ENCODE measurements around the gene ELAVL2. TPM values are rescaled to one million over a fixed set of nuclear protein-coding genes. Genes with fewer than 3 reads are reported as not detected.

ELAVL2 gene
- total RNA-seq, 8 experiments from 2014 or later = 0.15 to 368 (median 179) TPM

DNA sequence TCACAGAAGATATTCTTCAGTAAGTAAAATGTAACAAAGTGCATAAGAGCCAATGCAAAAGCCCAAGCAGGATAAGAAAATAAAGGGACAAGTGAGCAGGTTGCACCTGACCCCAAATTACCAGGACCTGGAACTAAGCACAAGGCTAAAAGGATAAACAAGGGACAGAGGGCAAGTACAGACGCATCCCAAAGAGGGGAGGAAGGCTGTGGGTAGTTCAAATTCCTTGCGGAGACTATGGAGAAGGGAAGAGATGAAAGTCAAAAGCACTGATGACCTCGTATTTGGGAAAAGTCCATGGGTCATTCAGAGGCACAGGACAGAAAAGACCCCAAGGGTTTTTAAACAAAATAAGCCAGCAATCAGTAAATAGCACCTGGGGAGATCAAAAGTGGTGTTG, 11.8 kb downstream of the ELAVL2 start:
- WGBS, 10 experiments = 7 to 86% (median 66%) methylated on average over 1 to 3 of the region's 3 CpGs; no CpG with 5 or more reads in 2 of the 10 experiments
- Histone ChIP-seq H3K4me1 (replicated peaks in 1 of 2) (peaks cover 17 to 98% of the 10 kb centered on the region in 2 donors), H3K27ac (no peak overlapping the region)

DNA sequence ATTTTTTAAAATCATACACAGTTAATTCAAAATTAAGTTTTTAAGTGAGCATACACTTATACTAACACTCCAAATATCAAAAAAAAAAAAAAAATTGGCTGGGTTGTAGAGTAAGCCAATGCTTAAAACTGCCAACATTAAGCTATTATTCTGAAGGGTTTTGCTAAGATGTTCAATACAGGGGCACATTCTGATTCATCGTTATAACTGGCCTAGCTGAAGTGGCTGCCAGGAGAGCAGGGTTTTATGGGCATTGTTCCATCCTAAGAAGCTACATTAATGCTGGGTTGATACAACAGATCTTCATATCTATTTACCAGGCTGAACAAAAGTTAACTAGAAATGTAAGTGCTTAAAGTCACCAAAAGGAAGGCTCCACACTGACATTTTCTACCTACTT, 13.4 kb downstream of the ELAVL2 start:
- WGBS, 10 experiments = 0 to 100% (median 100%) methylated on average over 1 of the region's 1 CpG; no CpG with 5 or more reads in 5 of the 10 experiments
- H3K4me3 ChIP-seq = no peak overlapping the region
- no peak for ATAC-seq (replicated peaks in 6 of 8)
- in situ Hi-C loops (cut with MboI; ENCODE audit: low pct_unique_long_range_greater_than_20kb in 2 of 9, low sequenced_read_pairs in 9 of 9, unreplicated experiment in 9 of 9) = no loop called here
- no peak overlapping the region for H3K27ac ChIP-seq
- peaks cover 14 to 93% of the 10 kb centered on the region in 2 donors for H3K4me1 ChIP-seq (replicated peaks in 1 of 2)

More for the DNA sequence above, 11.8 kb downstream of the ELAVL2 start:
- in situ Hi-C loops (cut with MboI; ENCODE audit: low pct_unique_long_range_greater_than_20kb in 2 of 9, low sequenced_read_pairs in 9 of 9, unreplicated experiment in 9 of 9) = no loop called here
- ATAC-seq (replicated peaks in 6 of 8) = no peak
- H3K4me3 ChIP-seq = no peak overlapping the region

DNA sequence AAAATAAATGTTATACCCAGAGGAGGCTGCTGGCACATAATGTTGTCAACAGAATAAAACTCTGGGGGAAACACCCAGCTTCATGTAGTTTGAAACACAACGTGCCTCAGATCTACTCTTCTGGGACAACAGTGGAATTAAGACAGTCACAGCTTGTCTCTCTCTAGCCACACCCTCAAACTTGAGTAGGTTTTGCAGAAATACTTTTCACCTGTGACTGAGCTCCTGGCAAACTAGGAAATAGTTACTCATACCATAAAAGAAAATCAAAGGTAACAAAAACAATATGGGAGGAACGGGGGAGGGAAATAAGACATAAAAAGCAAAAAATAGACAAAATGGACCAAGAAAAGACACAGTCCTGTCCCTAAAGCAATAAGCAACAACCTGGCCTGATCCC, 14.4 kb downstream of the ELAVL2 start:
- WGBS, 10 experiments = 8 to 100% (median 75%) methylated on average over 1 to 2 of the region's 2 CpGs; no CpG with 5 or more reads in 1 of the 10 experiments
- H3K4me3 ChIP-seq = no peak overlapping the region
- in situ Hi-C loops (cut with MboI; ENCODE audit: low pct_unique_long_range_greater_than_20kb in 2 of 9, low sequenced_read_pairs in 9 of 9, unreplicated experiment in 9 of 9) = no loop called here
- H3K4me1 ChIP-seq (replicated peaks in 1 of 2) = peaks cover 14 to 92% of the 10 kb centered on the region in 2 donors
- no peak overlapping the region for H3K27ac ChIP-seq
- ATAC-seq (replicated peaks in 6 of 8) = no peak

GRCh38 chr9:23803216-23803615, 22.8 kb downstream of the ELAVL2 start:
- in situ Hi-C loops (cut with MboI; ENCODE audit: low pct_unique_long_range_greater_than_20kb in 2 of 9, low sequenced_read_pairs in 9 of 9, unreplicated experiment in 9 of 9) = no loop called here
- no peak for ATAC-seq (replicated peaks in 6 of 8)
- WGBS, 10 experiments = 0 to 100% (median 98%) methylated on average over 1 to 2 of the region's 2 CpGs; no CpG with 5 or more reads in 2 of the 10 experiments
- Histone ChIP-seq H3K27ac (no peak overlapping the region), H3K4me3 (no peak overlapping the region), H3K4me1 (replicated peaks in 1 of 2) (peaks cover 8 to 74% of the 10 kb centered on the region in 2 donors)

DNA sequence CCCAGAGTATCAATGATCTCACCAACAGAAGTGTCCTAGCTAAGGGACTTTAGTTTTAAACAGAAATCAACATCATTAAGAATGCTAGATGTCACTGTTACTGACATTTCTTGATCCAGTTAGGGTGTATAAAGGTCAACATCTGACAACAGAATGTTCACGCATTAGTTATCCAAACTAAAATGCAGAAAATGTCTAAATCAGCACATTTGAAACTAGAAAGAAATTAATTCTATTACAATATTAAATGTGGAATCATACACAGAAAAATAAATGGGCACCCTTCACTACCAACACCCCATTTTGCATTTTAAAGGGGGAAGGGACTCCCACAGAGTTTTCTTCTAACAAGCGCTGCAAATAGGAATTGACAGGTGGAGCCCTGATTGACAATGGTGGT, 24.5 kb downstream of the ELAVL2 start:
- WGBS, 10 experiments = 10 to 100% (median 90%) methylated on average over 1 to 2 of the region's 2 CpGs; no CpG with 5 or more reads in 1 of the 10 experiments
- Histone ChIP-seq H3K4me3 (no peak overlapping the region), H3K27ac (no peak overlapping the region), H3K4me1 (replicated peaks in 1 of 2) (peaks cover 10 to 71% of the 10 kb centered on the region in 2 donors)
- no peak for ATAC-seq (replicated peaks in 6 of 8)
- in situ Hi-C loops (cut with MboI; ENCODE audit: low pct_unique_long_range_greater_than_20kb in 2 of 9, low sequenced_read_pairs in 9 of 9, unreplicated experiment in 9 of 9) = no loop called here

DNA sequence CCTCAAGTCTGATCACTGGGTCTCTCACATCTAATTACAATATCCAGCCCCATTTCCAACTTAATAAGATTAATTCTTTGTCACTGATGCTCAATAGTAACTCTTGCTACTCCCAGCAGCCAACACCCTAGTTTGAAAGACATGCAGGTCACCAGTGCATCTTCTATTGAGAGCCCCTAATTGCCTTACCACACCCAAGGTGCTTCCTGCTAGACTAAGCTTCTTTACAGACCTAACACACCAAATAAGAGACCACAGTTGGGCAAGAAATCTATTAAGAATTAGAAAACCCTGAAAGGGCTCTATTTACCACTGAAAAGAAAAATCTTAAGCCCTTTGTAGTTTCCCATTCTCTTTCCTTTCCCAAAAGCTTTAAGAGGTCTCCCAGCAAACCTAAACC, 26.5 kb downstream of the ELAVL2 start:
- in situ Hi-C loops (cut with MboI; ENCODE audit: low pct_unique_long_range_greater_than_20kb in 2 of 9, low sequenced_read_pairs in 9 of 9, unreplicated experiment in 9 of 9) = no loop called here
- peaks cover 5 to 74% of the 10 kb centered on the region in 2 donors for H3K4me1 ChIP-seq (replicated peaks in 1 of 2)
- H3K4me3 ChIP-seq = no peak overlapping the region
- no peak overlapping the region for H3K27ac ChIP-seq
- no peak for ATAC-seq (replicated peaks in 6 of 8)

- Histone ChIP-seq H3K4me3 (no peak overlapping the region), H3K4me1 (replicated peaks in 1 of 2) (peaks cover 12 to 74% of the 10 kb centered on the region in 2 donors), H3K27ac (no peak overlapping the region)
- 13 to 90% (median 80%) methylated on average over 1 to 4 of the region's 4 CpGs; no CpG with 5 or more reads in 1 of the 10 experiments for WGBS, 10 experiments
- in situ Hi-C loops (cut with MboI; ENCODE audit: low pct_unique_long_range_greater_than_20kb in 2 of 9, low sequenced_read_pairs in 9 of 9, unreplicated experiment in 9 of 9) = no loop called here
- no peak for ATAC-seq (replicated peaks in 6 of 8)
Observed at GRCh38 chr9:23798325-23798724, 27.7 kb downstream of the ELAVL2 start.

- ATAC-seq (replicated peaks in 6 of 8) = peak in 5 of 8 experiments; percentile 28 to 66 (median 38)
- Histone ChIP-seq H3K4me3 (no peak overlapping the region), H3K4me1 (replicated peaks in 1 of 2) (peaks cover 9 to 65% of the 10 kb centered on the region in 2 donors), H3K27ac (no peak overlapping the region)
- in situ Hi-C loops (cut with MboI; ENCODE audit: low pct_unique_long_range_greater_than_20kb in 2 of 9, low sequenced_read_pairs in 9 of 9, unreplicated experiment in 9 of 9) = no loop called here
- WGBS, 10 experiments = 3 to 100% (median 70%) methylated on average over 1 to 3 of the region's 3 CpGs; no CpG with 5 or more reads in 1 of the 10 experiments
Observed at GRCh38 chr9:23796209-23796608, 29.8 kb downstream of the ELAVL2 start.

- WGBS, 10 experiments = 20 to 100% (median 62%) methylated on average over 2 to 9 of the region's 9 CpGs
- Histone ChIP-seq H3K4me1 (replicated peaks in 1 of 2) (peaks cover 11 to 68% of the 10 kb centered on the region in 2 donors), H3K4me3 (no peak overlapping the region), H3K27ac (no peak overlapping the region)
- ATAC-seq (replicated peaks in 6 of 8) = peak in 5 of 8 experiments; percentile 24 to 75 (median 50)
- in situ Hi-C loops (cut with MboI; ENCODE audit: low pct_unique_long_range_greater_than_20kb in 2 of 9, low sequenced_read_pairs in 9 of 9, unreplicated experiment in 9 of 9) = no loop called here
Observed at GRCh38 chr9:23790351-23791260, 35.4 kb downstream of the ELAVL2 start.

- no peak for ATAC-seq (replicated peaks in 6 of 8)
Observed at GRCh38 chr9:23789529-23790254, 36.3 kb downstream of the ELAVL2 start.

DNA sequence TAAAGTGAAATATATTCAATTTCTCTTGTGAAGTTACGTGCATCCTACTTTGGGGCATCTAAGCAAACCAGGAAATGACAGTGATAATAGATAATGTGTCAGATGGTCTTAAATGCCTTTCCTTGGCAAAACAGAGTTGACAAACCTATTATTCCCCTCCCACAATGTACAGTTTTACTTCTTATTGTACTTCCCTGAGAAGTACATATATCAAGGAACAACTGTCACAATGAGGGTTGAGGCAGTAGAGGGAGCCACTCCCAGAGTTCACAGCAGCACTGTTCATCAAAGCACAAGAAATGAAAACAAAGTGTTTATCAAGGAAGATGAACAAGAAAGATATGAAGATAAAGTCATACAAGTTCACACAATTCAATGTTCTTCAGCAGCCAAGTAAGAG, 41.1 kb downstream of the ELAVL2 start:
- WGBS, 10 experiments = 7 to 100% (median 81%) methylated on average over 1 of the region's 1 CpG; no CpG with 5 or more reads in 4 of the 10 experiments
- ATAC-seq (replicated peaks in 6 of 8) = no peak
- in situ Hi-C loops (cut with MboI; ENCODE audit: low pct_unique_long_range_greater_than_20kb in 2 of 9, low sequenced_read_pairs in 9 of 9, unreplicated experiment in 9 of 9) = no loop called here

More at GRCh38 chr9:23789529-23790254, 36.3 kb downstream of the ELAVL2 start:
- Histone ChIP-seq H3K4me1 (replicated peaks in 1 of 2) (peaks cover 17 to 70% of the 10 kb centered on the region in 2 donors), H3K27ac (no peak overlapping the region), H3K4me3 (no peak overlapping the region)
- in situ Hi-C loops (cut with MboI; ENCODE audit: low pct_unique_long_range_greater_than_20kb in 2 of 9, low sequenced_read_pairs in 9 of 9, unreplicated experiment in 9 of 9) = no loop called here
- 0 to 98% (median 90%) methylated on average over 1 to 4 of the region's 4 CpGs for WGBS, 10 experiments

DNA sequence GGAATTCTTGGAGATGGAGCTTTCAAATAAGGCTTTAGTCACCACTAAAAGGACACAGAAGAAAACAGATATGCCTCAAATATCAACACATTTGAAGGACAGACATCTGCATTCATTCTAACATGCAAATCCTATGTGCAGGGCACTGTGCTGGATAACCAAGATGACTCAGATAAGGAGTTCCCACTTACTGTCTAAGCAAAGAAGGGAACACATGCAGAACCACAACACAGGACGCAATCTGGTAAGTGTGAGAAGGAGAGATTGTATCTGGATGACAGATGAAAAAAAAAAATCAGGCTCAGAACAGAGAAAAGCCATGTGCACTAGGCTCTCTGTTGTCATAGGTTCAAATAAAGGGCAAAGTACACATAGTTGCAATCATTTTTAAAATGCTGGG, 42.5 kb downstream of the ELAVL2 start:
- ATAC-seq (replicated peaks in 6 of 8) = peak in 1 of 8 experiments; percentile 33
- Histone ChIP-seq H3K4me1 (replicated peaks in 1 of 2) (peaks cover 28 to 53% of the 10 kb centered on the region in 2 donors), H3K27ac (no peak overlapping the region), H3K4me3 (no peak overlapping the region)
- in situ Hi-C loops (cut with MboI; ENCODE audit: low pct_unique_long_range_greater_than_20kb in 2 of 9, low sequenced_read_pairs in 9 of 9, unreplicated experiment in 9 of 9) = no loop called here
- WGBS, 10 experiments = 0 to 86% (median 0%) methylated on average over 1 of the region's 1 CpG; no CpG with 5 or more reads in 5 of the 10 experiments

More for the DNA sequence above, 41.1 kb downstream of the ELAVL2 start:
- Histone ChIP-seq H3K27ac (no peak overlapping the region), H3K4me1 (replicated peaks in 1 of 2) (peaks cover 16 to 53% of the 10 kb centered on the region in 2 donors), H3K4me3 (no peak overlapping the region)

- Histone ChIP-seq H3K4me1 (replicated peaks in 1 of 2) (peaks cover 35 to 55% of the 10 kb centered on the region in 2 donors), H3K4me3 (no peak overlapping the region), H3K27ac (peak overlapping the region in 1 of 2 donors; percentile 3)
- ATAC-seq (replicated peaks in 6 of 8) = peak in 7 of 8 experiments; percentile 35 to 90 (median 78)
- in situ Hi-C loops (cut with MboI; ENCODE audit: low pct_unique_long_range_greater_than_20kb in 2 of 9, low sequenced_read_pairs in 9 of 9, unreplicated experiment in 9 of 9) = no loop called here
- WGBS, 10 experiments = 0 to 30% (median 3%) methylated on average over 1 to 2 of the region's 2 CpGs; no CpG with 5 or more reads in 2 of the 10 experiments
Observed at GRCh38 chr9:23779220-23779619, 46.8 kb downstream of the ELAVL2 start.

Data from motor neuron (in vitro differentiated cells).